GM03348 (cell line): ENCODE measurements around the gene MCEE.
"Not testable (repeated sequence)": the region's sequence is repeated elsewhere in the genome, so short reads cannot be mapped to it uniquely, and the experiment has no call there.

ENCODE experiments used
- DNase-seq: peaks from one replicate; pipeline ENCODE4 v3.0.0; 2012; ENCODE audit warnings: low spot score

MCEE gene

DNA sequence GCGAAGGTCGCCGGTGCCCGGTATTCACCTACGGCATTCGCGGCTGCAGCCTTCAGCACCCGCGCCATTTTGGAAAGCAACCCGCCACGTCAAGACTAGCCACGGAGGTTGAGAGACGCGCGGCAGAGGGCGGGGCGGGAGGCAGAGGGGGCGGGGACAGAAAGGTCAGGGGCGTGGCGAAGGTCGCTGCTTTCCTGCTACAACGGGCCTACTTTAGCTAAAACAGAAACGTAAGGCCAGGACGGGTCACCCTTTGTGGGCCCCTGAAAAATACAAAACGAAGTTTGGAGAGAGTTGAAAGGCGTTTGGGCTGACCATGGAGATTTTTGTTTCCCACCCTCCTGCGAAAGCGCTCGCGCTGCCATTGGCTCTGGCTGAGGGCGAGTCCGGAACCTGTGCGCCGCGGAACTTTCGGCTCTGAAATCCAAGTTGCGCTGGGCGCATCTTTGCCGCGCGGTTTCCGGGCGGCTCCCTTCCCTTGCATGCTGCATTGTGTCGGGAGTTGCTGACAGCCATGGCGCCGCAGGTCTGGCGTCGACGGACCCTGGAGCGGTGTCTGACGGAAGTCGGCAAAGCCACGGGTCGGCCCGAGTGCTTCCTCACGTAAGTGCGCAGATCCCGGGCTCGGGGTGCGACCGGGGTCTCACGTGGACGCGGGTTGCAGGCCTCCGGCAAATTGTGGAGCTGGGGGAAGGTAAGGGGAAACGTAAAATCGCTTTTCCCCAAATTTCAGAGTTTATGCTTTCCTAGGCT lies at the start of gene MCEE, which contains the start of gene MPHOSPH10:
TSS of gene MCEE (minus strand) at position 78 of the 753 bp plus-strand sequence. CDS start at position 68, 10 bp downstream.
TSS of gene MPHOSPH10 (plus strand) at position 483 of the 753 bp plus-strand sequence. CDS start at position 515, 32 bp downstream.
- DNase-seq = peak; percentile 95

DNA sequence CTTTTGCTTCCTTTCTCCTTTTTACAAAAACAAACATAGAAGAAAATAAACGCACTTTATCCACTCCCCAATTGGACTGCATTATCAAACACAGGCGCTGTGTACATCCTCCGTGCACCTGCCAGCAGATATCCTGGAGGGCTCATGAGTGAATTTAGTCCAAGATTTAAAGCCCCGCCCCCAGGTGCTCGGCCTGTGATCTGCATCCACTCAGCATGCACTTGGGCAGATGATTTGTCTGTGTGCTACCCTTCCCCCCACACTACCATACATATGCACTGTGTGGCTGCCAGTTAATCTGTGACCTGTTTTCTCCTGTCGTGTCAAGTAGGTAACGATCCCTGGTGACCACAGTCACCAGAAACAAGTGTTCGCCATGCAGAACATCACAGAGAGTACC lies 48.8 kb upstream of the MCEE start:
- not testable (repeated sequence) for DNase-seq

DNA sequence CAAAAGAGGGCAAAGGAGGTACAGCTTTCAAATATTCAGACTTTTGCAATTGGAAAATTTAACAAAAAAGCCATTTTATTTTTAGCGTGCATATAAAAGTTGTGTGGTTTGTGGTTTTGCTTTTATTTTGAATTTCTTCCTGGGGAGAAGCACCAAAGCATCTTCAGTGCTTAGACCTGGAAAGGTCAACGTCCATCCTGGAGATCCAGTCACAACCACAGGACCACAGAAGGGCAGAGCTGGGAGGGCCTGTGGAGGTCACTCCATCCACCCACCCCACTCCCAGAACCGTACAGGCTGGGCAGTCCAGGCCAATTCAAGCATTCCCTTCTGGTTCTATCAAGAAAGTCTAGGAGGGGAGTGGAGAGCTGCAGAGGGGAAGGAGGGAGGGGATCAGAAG lies 44.2 kb upstream of the MCEE start:
- no peak for DNase-seq

DNA sequence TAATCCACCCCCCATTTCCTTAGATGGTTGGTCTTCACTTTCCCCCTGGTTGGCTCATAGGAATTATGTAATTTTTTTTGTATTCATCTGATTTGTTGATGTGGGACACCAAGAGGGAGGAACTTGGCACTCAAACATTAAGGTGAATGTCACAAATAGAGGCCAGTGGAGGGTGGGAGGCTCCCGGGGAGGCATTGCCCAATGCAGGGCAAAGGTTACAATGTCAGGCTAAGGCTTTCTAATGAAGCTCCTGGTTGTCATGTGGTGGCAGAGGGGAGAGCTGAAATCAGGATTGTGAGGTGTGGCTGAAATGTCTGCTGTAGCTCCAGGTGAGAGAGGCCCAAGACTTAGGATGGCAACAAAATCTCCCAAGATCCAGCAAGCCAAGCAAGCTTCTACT lies 43.1 kb upstream of the MCEE start:
- DNase-seq = no peak

DNA sequence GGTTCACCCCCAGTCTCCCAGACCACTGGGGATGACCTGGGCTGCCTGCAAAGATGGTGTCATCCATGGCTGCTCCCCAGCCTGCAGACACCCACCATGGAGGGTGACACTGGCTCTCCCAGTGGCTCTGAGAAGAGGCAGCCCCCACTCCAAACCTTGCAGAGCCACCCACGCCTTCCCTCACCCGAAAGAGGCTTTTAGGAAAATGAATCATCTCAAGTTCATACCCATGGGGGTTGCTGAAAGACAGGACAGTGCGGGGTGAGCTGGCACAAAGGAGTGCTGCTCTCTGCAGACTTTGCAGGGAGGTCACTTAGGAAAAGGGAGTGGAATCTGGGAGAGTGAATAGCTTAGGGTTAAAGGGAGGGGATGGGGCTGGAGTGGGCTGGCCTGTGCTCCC lies 36.8 kb upstream of the MCEE start:
- peak; percentile 31 for DNase-seq

DNA sequence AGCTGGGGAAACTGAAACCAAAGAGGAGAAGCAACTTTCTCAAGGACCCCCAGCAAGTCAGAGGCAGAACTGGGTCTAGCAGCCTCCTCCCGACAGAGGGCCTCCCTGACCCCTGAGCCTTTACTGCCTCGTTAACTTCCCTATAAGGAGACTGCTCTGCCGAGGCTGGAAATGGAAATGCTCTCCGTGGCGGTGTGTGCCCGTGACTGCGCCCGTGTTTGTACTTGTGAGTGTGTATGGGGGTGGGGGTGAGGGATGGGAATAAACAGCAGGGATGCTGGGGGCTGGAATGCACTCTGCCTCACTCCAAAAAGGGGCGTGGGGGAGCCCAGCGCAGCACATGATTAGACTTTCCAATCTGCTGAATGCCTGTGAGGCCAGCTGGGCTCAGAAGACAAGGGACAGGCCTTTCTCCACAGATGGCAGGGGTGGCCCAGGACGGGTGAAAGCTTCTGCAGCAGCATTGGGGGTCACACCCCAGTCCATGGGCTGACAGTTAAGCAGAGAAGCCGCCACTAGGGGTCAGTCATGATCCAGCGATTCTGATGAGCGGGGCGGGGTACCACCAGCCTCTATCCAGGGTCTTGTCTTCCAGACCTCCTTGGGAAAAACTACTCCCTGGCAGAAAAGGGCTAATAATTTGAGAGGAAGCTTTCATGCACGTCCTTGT lies 27.2 kb upstream of the MCEE start:
- DNase-seq = peak; percentile 65

DNA sequence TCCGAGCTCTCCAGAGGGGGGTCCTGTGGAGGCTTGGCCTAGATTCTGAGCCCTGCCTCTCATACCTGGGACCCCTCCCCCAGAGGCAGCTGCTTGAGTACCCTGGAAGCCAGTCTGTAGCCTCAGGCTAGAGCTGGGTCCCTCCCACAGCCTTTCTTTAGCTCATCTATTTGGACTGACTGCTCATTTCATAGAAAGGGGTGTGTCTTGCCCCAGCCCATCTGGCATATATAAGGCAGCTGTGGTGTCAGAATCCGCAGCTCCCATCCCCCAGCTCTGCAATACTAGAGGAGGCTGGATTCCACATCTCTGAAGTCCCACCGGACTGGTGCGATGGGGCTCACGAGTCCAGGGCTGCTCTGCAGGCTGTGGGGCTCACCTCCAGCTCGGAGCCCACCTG lies 26.5 kb upstream of the MCEE start:
- DNase-seq = peak; percentile 20

DNA sequence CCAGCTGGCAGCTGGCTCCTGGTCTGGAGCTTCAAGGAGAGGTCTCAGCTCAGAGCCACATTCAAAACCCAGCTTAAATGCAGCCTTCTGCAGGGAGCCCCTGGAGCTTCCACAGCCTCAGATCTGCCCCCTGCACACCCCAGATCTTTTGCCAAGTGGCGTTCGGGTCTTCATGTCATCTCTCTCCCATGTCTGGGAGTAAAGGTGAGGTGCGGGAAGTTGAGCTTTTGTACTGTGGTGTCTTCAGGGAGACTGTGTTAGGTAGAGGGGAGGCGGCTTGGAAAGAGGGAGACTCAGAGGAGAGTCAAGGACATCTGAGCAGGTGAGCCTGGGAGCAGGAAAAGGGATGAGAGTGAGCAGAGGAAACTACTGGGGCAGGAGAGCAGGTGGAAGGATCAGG lies 25.8 kb upstream of the MCEE start:
- no peak for DNase-seq

DNA sequence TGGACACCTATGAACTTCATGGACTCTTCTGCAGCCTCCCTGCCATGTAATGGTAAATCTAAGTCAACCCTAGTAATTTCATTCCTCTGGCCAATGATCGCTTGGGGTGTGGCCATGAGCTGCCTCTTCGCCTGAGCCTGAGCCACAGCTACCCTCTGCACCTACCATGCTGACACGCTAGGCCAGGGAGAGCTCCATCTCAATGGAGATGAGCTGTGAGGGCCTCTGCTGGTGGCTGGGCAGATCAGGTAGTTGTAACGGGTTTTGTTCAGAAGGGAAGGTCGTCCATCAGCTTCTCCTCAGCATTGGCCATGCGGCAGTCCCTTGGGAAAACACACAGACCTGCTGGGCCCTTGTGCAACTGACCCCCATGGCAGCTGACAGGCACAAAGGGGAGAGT lies 24.8 kb upstream of the MCEE start:
- DNase-seq = no peak

DNA sequence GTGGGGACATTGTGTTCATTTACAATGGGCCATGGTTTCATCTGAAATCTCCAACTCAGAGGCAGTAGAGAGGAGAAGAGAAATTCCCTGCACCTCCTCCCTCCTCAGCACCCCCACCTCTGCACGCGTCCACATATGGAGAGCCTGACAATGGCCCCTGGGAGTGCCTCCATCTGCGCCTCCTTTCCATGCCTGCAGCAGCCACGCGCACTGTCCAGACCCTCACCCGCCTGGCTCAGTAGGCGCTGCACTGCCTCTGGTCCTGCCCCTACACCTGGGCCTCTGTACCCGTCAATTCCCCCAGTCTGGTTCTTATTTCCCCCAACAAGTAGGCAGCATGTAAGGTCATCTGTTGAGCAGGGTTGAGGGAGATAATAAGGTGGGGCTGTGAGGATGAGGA lies 24.2 kb upstream of the MCEE start:
- DNase-seq = no peak

DNA sequence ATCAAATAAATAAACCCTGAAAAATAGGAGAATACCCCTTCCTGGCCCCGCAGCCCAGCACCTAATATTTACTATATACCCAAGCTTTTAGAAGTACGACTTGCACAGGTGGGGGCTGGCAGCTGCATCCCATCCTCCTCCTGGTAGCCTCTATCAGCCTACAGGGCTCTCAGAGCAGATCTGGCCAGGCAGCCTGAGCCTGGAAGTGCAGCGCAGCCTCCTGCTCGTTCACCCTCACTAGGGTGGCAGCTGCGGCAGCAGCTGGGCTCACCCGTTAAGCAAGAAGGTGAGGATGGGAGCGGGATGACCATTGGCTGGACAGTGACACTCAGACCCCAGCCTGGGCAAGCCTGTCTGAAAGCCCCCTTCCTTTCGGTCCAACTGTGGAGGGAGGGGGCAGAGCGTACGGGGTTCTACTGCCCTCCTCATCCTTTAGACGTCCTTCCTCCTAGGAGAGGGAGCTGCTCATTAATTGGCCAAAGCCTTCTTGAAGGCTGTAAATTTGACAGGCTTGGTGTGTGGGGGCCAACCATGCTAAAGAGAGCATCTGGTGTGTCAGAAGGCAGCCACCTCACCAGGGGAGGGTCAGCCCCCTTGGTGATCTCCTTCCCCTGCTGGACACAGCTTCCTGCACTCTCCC lies 23.7 kb upstream of the MCEE start:
- no peak for DNase-seq

DNA sequence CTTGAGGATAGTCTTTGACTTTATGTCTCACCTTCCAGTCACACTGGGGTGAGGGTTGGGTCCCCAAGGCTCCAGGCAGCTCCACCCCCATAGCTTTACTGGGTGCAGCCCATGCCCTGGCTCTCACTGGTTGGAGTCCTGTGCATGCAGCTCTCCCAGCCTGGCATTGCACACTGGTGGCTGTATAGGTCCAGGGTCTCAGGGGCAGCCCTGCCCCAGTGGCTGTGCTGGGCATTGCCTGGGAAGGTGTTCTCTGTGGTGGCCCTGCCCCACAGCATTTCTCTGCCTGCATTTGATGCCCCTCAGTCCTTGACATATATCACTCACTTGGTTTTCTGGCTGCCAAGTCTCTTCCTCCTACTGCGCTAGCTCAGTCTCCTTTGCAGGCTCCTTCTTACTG lies 21.6 kb upstream of the MCEE start:
- no peak for DNase-seq

DNA sequence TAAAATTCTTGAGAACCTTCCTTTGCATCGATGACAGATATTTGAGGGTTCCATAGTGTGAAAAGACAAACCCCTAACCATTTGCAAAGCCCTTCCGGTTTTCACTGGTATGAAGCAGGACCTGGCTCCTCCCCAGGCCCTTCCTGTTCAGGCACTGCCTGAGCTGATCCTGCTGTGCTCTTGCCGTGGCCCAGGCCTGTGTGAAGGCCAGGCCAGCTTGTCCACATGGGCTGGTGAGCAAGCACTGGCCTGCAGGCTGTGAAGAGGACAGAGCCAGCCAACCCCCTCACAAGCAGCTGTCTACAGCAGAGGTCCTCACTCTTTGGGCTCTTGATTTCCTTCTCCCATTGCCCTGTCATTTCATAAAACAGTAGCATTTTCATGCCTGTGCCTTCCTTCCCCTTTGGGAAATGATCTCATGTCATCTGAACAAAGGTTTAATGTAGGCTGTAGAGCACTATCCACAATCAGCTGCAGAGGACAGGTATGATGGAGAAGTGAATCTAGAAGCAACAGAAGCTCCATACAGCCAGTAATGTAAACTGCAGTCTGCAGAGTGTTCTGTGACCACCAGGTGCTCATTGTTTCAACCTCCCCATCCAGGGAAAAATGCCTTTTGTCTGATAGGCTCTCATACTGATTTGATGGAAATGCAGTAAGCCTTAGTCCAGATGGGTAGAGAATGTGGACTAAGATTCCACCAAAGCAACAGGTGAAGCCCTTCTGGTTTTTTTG lies 20.2 kb upstream of the MCEE start:
- DNase-seq = no peak

DNA sequence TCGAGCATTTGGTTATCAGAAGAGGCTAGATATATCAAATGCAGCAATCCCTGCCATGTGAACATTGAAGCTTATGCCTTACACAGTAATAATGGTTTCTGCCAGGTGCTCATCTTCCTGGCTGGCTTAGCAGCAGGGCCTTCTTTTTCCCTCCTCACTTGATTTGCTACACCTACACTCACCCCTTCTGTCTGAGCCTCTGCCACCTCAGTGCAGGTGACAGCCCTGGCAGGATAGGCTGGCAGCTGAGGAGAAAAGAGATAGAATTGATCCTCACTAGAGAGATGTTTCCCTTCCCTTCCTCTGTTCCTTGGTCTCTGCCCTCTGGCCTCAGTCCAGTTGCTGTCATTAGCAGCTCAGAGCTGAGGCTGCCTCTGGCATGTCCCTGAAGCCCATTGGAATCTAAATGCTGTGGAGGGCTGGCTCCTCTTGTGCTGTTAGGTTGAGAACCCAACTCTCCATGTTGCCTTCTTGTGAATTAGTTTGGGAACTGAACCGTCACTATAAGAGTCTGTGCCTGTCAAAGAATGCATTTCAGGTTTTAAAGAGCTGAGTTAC lies 18.6 kb upstream of the MCEE start:
- DNase-seq = no peak

DNA sequence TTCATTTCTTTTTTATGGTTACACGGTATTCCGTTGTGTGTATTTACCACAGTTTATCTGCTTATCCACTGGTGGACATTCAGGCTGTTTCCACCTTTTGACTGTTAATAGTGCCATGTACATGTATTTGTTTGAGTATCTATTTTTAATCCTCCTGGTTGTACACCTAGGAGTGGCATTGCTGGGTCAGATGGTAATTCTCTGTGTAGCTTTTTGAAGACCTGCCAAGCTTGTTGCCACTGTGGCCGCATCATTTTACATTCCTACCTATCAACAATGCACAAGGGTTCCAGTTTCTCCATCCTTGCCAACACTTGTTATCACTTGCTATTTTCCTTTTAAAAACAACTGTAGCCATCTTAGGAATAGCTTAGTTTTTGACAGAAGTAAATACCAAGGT lies 13.8 kb upstream of the MCEE start:
- DNase-seq = no peak

DNA sequence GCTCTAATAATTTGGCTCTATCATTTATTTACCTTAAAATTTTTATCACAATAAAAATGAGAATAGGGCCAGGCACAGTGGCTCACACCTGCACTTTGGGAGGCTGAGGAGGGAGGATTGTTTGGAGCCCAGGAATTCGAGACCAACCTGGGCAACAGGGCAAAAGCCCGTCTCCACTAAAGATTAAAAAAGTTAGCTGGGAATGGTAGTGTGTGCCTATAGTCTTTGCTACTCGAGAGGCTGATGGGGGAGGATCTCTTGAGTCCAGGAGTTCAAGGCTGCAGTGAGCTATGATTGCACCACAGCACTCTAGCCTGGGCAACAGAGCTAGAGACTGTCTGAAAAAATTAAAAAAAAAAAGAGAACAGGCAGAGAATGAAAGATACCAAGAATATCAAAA lies 6.1 kb upstream of the MCEE start:
- DNase-seq = no peak

DNA sequence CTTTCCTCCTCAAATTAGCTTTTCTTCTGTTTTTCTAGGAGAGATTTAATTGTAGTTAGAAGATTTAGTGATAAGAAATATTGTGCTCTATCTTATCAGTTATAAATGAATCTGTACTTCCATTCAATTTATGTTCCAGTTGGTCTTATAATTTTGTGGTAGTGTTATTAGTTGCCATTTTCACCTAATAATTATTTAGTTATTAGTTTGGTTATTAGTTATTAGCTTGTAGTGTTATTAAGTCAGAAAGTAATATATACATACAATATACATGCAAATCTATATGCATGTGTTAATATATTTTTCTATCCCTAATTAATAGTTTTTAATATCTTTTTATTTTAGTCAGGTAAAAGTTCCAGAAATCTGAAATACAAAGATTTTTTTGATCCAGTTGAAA lies 3.6 kb upstream of the MCEE start:
- DNase-seq = no peak

DNA sequence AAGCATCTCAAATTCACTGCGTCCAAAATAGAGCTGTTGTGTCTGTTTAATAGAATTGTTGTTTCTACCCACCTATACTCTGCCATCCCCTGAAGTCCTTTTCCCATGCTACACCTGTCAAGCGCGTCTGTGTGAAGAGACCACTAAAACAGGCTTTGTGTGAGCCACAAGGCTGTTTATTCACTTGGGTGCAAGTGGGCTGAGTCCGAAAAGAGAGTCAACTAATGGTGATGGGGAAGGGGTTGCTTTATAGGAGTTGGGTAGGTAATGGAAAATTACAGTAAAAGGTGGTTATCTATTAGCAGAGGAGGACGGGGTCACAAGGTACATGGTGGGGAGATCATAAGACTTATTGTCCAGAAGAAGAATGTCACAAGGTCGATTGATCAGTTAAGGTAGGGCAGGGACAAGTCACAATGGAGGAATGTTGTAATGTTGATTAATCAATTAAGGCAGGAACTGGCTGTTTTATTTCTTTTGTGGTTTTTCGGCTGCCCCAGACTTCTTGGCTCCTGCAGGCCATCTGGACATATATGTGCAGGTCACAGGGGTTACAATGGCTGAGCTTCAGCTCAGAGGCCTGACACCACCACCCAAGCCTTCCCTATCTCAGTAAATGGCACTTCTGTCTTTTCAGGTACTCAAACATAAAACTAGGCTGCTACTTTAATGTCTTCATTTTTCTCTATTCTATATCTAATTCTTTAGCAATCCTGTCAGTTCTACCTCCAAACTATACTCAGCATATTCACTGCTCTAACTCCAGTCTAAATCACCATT lies 1.5 kb upstream of the MCEE start:
- DNase-seq = not testable (repeated sequence)

DNA sequence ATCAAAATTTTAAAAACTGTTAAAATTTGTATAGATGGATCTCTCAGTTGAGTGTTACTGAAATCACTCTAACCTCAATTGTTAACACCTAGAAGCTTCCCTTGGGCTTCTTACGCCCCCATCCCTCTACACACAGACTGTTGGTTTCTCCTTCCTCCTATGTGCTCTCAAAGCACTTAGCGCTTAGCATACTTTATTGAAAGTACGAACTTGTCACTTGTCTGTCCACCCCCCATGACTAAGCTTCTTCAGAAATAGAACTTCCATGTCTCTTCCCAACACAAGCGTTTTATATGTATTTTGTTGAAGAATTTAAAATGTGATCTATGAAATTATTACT lies 846 bp upstream of the MCEE start:
- DNase-seq = no peak

DNA sequence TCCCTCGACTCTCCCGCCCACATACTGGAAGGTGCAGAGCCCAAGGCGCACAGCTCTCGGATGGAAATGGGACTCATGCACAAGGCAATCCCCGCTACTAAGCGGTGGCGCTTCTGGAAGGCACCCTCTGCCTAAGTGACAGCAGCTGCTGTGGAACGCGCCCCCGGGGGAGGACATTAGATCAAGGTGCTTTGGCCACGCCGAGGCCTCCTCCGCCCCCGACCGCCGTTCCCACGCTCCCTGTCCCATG lies 202 bp downstream of the MCEE start:
- peak; percentile 69 for DNase-seq

DNA sequence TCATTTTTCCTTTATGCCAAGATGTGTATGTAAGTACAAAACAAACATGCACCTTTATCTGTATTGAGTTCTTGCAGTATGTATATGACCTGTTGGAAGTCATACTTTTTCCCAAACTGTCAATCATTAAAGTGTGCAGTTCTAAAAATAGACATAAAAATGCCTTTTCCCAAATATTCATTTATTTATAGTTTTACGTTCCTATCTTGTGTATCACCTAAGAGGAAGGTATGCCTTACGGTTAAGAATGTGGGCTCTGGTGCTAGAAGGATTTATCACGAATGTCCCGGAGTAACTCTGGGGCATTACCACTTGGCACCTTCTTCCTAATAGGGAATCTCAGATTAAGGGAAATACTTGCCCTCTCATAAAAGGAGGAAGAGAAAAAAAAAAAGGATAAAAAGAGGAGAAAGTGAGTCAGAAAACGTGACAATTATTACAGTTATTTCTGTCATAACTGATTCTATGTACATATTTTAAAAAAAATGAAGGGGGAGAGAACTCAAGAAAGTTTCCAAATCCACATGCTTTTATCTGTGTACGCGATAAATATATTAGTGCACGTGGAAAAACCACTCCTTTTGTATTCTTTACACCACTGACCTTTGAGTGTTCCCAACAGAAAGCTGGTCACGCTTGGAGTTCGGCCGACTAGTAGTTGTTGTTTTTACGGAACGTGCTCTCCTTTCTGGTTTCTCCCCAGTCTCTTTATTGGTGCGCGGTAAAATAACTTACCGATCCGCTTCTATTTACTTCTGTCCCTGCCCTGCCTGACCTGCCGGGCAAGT lies 721 bp downstream of the MCEE start:
- DNase-seq = peak; percentile 28
